GM23338 (cell line): Measurements from ENCODE around the gene USP37. TPM values are rescaled to one million over a fixed set of nuclear protein-coding genes. Genes with fewer than 3 reads are reported as not detected.

ENCODE experiments used
- ATAC-seq: fragments of 200-7000 bp; cut with Tn5 transposase; 3 replicates; pipeline ENCODE4 v1.9.1; 2020
- DNase-seq: peaks from one replicate; pipeline ENCODE4 v3.0.0-alpha.2; 2015; ENCODE audit warnings: low spot score
- H2AFZ ChIP-seq: fragments of 200-600 bp; sonication (generic); 2 replicates; pipeline ENCODE4 v1.8.0; 2016; ENCODE audit warnings: antibody characterized with exemption, mild to moderate bottlenecking, moderate library complexity
- H3F3A ChIP-seq: fragments of 200-600 bp; sonication (generic); replicated peaks from 2 replicates; pipeline ENCODE4 v1.8.0; 2017; ENCODE audit warnings: antibody characterized with exemption, mixed run types, low read depth
- H3K27ac ChIP-seq: fragments of 200-600 bp; sonication (generic); 2 replicates; pipeline ENCODE4 v1.6.1; 2016; ENCODE audit warnings: low read depth
- H3K27me3 ChIP-seq: fragments of 200-600 bp; sonication (generic); 2 replicates; pipeline ENCODE4 v1.8.0; 2016; ENCODE audit warnings: mild to moderate bottlenecking, mixed run types, moderate library complexity; ENCODE audit not compliant: insufficient read depth
- H3K36me3 ChIP-seq: fragments of 200-600 bp; sonication (generic); 2 replicates; pipeline ENCODE4 v1.8.0; 2016; ENCODE audit warnings: mild to moderate bottlenecking; ENCODE audit not compliant: insufficient read depth
- H3K4me1 ChIP-seq: fragments of 200-600 bp; sonication (generic); 2 replicates; pipeline ENCODE4 v1.8.0; 2016; ENCODE audit warnings: mild to moderate bottlenecking, moderate library complexity; ENCODE audit not compliant: insufficient read depth
- H3K4me2 ChIP-seq: fragments of 200-600 bp; sonication (generic); 2 replicates; pipeline ENCODE4 v1.7.1; 2017; ENCODE audit warnings: mixed run types
- H3K4me3 ChIP-seq: fragments of 200-600 bp; sonication (generic); 2 replicates; pipeline ENCODE4 v1.6.1; 2016; ENCODE audit warnings: mixed run types
- H3K79me2 ChIP-seq: fragments of 200-600 bp; sonication (generic); replicated peaks from 2 replicates; pipeline ENCODE4 v1.8.0; 2017; ENCODE audit warnings: mild to moderate bottlenecking; ENCODE audit not compliant: insufficient read depth
- H3K9me2 ChIP-seq: fragments of 200-600 bp; sonication (generic); 2 replicates; pipeline ENCODE4 v1.8.0; 2017; ENCODE audit not compliant: insufficient read depth
- H4K20me1 ChIP-seq: fragments of 200-600 bp; sonication (generic); replicated peaks from 2 replicates; pipeline ENCODE4 v1.8.0; 2017; ENCODE audit warnings: mild to moderate bottlenecking; ENCODE audit not compliant: insufficient read depth
- H3K27ac Mint-ChIP-seq: 2 replicates; pipeline ENCODE4 v1.8.0; 2020; ENCODE audit warnings: inconsistent platforms, mild to moderate bottlenecking, moderate library complexity, mixed read lengths
- H3K27me3 Mint-ChIP-seq: 3 replicates; pipeline ENCODE4 v1.8.0; 2022; ENCODE audit warnings: low read depth, mild to moderate bottlenecking, moderate library complexity, mixed read lengths, inconsistent platforms; ENCODE audit not compliant: insufficient read depth, poor library complexity
- H3K36me3 Mint-ChIP-seq: 3 replicates; pipeline ENCODE4 v1.8.0; 2021; ENCODE audit warnings: low read depth, mild to moderate bottlenecking, inconsistent platforms, moderate library complexity, mixed read lengths
- H3K4me1 Mint-ChIP-seq: 3 replicates; pipeline ENCODE4 v1.8.0; 2020; ENCODE audit warnings: mild to moderate bottlenecking, inconsistent platforms, mixed read lengths
- H3K4me3 Mint-ChIP-seq: 3 replicates; pipeline ENCODE4 v1.8.0; 2021; ENCODE audit warnings: moderate library complexity, mild to moderate bottlenecking, inconsistent platforms, mixed read lengths
- H3K9me3 Mint-ChIP-seq: 3 replicates; pipeline ENCODE4 v1.8.0; 2020; ENCODE audit warnings: moderate library complexity, mild to moderate bottlenecking, inconsistent platforms, mixed read lengths
- CREB1 ChIP-seq: fragments of 250-450 bp; sonication (Bioruptor Pico); IDR thresholded peaks from 2 replicates; pipeline ENCODE4 v1.5.0; 2020; ENCODE audit warnings: low read depth, mild to moderate bottlenecking, moderate library complexity
- CTCF ChIP-seq, 2 experiments: fragments of 200-600 bp in 1 of 2; sonication (generic) in 1 of 2; conservative IDR thresholded peaks; 2 replicates each; pipeline versions ENCODE4 v1.5.1 to v1.6.1; 2016 to 2017; ENCODE audit warnings: antibody characterized with exemption in 2 of 2, low read depth in 2 of 2, mild to moderate bottlenecking in 2 of 2, moderate library complexity in 1 of 2
- EZH2phosphoT487 ChIP-seq: fragments of 200-600 bp; sonication (generic); IDR thresholded peaks from one replicate; pipeline ENCODE4 v1.8.1; 2018; ENCODE audit warnings: antibody characterized with exemption; ENCODE audit not compliant: unreplicated experiment
- JUNB ChIP-seq: IDR thresholded peaks from one replicate; pipeline ENCODE4 v1.6.1; 2016; ENCODE audit warnings: antibody characterized with exemption; ENCODE audit not compliant: unreplicated experiment
- POLR2AphosphoS5 ChIP-seq: IDR thresholded peaks from 2 replicates; pipeline ENCODE4 v1.6.1; 2016; ENCODE audit warnings: antibody characterized with exemption, low read depth
- STAT1 ChIP-seq: IDR thresholded peaks from one replicate; pipeline ENCODE4 v1.6.1; 2016; ENCODE audit warnings: antibody characterized with exemption; ENCODE audit not compliant: unreplicated experiment
- ZNF114 ChIP-seq: fragments of 250-450 bp; sonication (Bioruptor Pico); IDR thresholded peaks from 2 replicates; pipeline ENCODE4 v1.5.0; 2020; ENCODE audit warnings: mild to moderate bottlenecking, moderate library complexity
- polyA plus RNA-seq: library from polyadenylated mRNA; unstranded; fragments of >200 nt; fragmentation: Nextera tagmentation; extraction: Ambion mirVana; gene quantifications from 2 replicates; pipeline ENCODE4 v1.2.1, GENCODE V29; 2016
- total RNA-seq: library from RNA; depleted of rRNA; stranded (reverse); fragments of >200 nt; shearing (Covaris generic); gene quantifications from 2 replicates; pipeline ENCODE4 v1.2.3, GENCODE V29; 2014
- TF ChIP-seq, protein P1 (sequence below): fragments of 250-450 bp; sonication (Bioruptor Pico); IDR thresholded peaks from 2 replicates; pipeline ENCODE4 v1.5.0; 2020; ENCODE audit warnings: mild to moderate bottlenecking, moderate library complexity
- TF ChIP-seq, protein P2 (sequence below): IDR thresholded peaks from one replicate; pipeline ENCODE4 v1.6.1; 2018; ENCODE audit warnings: antibody characterized with exemption; ENCODE audit not compliant: unreplicated experiment

The USP37 gene
- total and polyA plus RNA-seq, 2 experiments from 2014 or later, result 8.2 to 21.0 TPM

- TF ChIP-seq POLR2AphosphoS5 (no peak), CTCF (conservative IDR thresholded peaks at IDR 0.05; ENCODE audit: low read depth in 2 of 2) (no peak)
- TF ChIP-seq, protein P1, sequence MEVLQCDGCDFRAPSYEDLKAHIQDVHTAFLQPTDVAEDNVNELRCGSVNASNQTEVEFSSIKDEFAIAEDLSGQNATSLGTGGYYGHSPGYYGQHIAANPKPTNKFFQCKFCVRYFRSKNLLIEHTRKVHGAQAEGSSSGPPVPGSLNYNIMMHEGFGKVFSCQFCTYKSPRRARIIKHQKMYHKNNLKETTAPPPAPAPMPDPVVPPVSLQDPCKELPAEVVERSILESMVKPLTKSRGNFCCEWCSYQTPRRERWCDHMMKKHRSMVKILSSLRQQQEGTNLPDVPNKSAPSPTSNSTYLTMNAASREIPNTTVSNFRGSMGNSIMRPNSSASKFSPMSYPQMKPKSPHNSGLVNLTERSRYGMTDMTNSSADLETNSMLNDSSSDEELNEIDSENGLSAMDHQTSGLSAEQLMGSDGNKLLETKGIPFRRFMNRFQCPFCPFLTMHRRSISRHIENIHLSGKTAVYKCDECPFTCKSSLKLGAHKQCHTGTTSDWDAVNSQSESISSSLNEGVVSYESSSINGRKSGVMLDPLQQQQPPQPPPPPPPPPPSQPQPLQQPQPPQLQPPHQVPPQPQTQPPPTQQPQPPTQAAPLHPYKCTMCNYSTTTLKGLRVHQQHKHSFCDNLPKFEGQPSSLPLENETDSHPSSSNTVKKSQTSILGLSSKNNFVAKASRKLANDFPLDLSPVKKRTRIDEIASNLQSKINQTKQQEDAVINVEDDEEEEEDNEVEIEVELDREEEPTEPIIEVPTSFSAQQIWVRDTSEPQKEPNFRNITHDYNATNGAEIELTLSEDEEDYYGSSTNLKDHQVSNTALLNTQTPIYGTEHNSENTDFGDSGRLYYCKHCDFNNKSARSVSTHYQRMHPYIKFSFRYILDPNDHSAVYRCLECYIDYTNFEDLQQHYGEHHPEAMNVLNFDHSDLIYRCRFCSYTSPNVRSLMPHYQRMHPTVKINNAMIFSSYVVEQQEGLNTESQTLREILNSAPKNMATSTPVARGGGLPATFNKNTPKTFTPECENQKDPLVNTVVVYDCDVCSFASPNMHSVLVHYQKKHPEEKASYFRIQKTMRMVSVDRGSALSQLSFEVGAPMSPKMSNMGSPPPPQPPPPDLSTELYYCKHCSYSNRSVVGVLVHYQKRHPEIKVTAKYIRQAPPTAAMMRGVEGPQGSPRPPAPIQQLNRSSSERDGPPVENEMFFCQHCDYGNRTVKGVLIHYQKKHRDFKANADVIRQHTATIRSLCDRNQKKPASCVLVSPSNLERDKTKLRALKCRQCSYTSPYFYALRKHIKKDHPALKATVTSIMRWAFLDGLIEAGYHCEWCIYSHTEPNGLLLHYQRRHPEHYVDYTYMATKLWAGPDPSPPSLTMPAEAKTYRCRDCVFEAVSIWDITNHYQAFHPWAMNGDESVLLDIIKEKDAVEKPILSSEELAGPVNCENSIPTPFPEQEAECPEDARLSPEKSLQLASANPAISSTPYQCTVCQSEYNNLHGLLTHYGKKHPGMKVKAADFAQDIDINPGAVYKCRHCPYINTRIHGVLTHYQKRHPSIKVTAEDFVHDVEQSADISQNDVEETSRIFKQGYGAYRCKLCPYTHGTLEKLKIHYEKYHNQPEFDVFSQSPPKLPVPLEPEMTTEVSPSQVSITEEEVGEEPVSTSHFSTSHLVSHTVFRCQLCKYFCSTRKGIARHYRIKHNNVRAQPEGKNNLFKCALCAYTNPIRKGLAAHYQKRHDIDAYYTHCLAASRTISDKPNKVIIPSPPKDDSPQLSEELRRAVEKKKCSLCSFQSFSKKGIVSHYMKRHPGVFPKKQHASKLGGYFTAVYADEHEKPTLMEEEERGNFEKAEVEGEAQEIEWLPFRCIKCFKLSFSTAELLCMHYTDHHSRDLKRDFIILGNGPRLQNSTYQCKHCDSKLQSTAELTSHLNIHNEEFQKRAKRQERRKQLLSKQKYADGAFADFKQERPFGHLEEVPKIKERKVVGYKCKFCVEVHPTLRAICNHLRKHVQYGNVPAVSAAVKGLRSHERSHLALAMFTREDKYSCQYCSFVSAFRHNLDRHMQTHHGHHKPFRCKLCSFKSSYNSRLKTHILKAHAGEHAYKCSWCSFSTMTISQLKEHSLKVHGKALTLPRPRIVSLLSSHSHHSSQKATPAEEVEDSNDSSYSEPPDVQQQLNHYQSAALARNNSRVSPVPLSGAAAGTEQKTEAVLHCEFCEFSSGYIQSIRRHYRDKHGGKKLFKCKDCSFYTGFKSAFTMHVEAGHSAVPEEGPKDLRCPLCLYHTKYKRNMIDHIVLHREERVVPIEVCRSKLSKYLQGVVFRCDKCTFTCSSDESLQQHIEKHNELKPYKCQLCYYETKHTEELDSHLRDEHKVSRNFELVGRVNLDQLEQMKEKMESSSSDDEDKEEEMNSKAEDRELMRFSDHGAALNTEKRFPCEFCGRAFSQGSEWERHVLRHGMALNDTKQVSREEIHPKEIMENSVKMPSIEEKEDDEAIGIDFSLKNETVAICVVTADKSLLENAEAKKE (CRISPR knock-in tag), result no peak
Observed at GRCh38 chr2:218403810-218404209, 164.3 kb downstream of the USP37 start (continued).

DNA sequence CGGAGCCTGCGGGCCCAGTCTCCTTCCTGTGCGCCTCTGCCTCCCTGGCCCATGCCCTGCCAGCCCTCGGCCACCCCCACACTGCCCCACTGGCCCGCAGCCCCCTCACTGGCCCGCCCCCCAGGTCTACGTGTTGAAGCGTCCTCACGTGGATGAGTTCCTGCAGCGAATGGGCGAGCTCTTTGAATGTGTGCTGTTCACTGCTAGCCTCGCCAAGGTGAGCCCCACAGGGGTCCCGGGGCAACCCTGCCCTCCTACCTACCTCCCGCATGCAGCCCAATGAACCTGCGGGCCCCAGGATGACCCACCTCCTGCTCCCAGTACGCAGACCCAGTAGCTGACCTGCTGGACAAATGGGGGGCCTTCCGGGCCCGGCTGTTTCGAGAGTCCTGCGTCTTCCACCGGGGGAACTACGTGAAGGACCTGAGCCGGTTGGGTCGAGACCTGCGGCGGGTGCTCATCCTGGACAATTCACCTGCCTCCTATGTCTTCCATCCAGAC, 165.2 kb downstream of the USP37 start:
- Histone ChIP-seq H3F3A (peaks cover 17% of the 10 kb centered on the region), H3K4me3 (no peak overlapping the region), H3K27ac (no peak overlapping the region), H3K4me1 (peaks cover 29% of the 10 kb centered on the region), H3K79me2 (no peaks in the 10 kb centered on the region), H2AFZ (no peak overlapping the region), H3K27me3 (peaks cover 16% of the 10 kb centered on the region), H3K4me2 (no peak overlapping the region), H4K20me1 (no peaks in the 10 kb centered on the region), H3K9me2 (no peaks in the 10 kb centered on the region), H3K36me3 (no peaks in the 10 kb centered on the region)
- H3K4me3 Mint-ChIP-seq, result no peak overlapping the region
- H3K36me3 Mint-ChIP-seq, result peaks cover 12% of the 10 kb centered on the region
- no peak overlapping the region for H3K27ac Mint-ChIP-seq
- ATAC-seq (no peak), DNase-seq (no peak)
- H3K4me1 Mint-ChIP-seq, result peaks cover 22% of the 10 kb centered on the region
- H3K27me3 Mint-ChIP-seq, result peaks cover 22% of the 10 kb centered on the region
- no peaks in the 10 kb centered on the region for H3K9me3 Mint-ChIP-seq
- TF ChIP-seq CREB1 (CRISPR knock-in tag), result no peak
- no peak for TF ChIP-seq ZNF114 (CRISPR knock-in tag)
- TF ChIP-seq STAT1, result no peak
- TF ChIP-seq JUNB, result no peak
- TF ChIP-seq CTCF (conservative IDR thresholded peaks at IDR 0.05; ENCODE audit: low read depth in 2 of 2), result no peak
- TF ChIP-seq EZH2phosphoT487, result no peak
- TF ChIP-seq, protein P2, sequence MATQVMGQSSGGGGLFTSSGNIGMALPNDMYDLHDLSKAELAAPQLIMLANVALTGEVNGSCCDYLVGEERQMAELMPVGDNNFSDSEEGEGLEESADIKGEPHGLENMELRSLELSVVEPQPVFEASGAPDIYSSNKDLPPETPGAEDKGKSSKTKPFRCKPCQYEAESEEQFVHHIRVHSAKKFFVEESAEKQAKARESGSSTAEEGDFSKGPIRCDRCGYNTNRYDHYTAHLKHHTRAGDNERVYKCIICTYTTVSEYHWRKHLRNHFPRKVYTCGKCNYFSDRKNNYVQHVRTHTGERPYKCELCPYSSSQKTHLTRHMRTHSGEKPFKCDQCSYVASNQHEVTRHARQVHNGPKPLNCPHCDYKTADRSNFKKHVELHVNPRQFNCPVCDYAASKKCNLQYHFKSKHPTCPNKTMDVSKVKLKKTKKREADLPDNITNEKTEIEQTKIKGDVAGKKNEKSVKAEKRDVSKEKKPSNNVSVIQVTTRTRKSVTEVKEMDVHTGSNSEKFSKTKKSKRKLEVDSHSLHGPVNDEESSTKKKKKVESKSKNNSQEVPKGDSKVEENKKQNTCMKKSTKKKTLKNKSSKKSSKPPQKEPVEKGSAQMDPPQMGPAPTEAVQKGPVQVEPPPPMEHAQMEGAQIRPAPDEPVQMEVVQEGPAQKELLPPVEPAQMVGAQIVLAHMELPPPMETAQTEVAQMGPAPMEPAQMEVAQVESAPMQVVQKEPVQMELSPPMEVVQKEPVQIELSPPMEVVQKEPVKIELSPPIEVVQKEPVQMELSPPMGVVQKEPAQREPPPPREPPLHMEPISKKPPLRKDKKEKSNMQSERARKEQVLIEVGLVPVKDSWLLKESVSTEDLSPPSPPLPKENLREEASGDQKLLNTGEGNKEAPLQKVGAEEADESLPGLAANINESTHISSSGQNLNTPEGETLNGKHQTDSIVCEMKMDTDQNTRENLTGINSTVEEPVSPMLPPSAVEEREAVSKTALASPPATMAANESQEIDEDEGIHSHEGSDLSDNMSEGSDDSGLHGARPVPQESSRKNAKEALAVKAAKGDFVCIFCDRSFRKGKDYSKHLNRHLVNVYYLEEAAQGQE, result no peak
